ENCODE results near the gene DNER.
"Not testable (repeated sequence)": the region's sequence is repeated elsewhere in the genome, so short reads cannot be mapped to it uniquely, and the experiment has no call there.

Gene DNER

GRCh38 chr2:229715895-229716507, 1.6 kb upstream of the DNER start:
- DNase-seq: no peak

GRCh38 chr2:229714736-229715541, 584 bp upstream of the DNER start:
- no peak for DNase-seq

- no peak for DNase-seq
Measured at GRCh38 chr2:229713371-229714079, 830 bp downstream of the DNER start.

- DNase-seq: no peak
Measured at GRCh38 chr2:229712136-229712535, 2.2 kb downstream of the DNER start.

GRCh38 chr2:229708335-229708734, 6.0 kb downstream of the DNER start:
- no peak for DNase-seq

GRCh38 chr2:229703909-229704630, 10.3 kb downstream of the DNER start:
- no peak for DNase-seq

- no peak for DNase-seq
Measured at GRCh38 chr2:229701716-229702115, 12.6 kb downstream of the DNER start.

GRCh38 chr2:229701062-229701461, 13.3 kb downstream of the DNER start:
- DNase-seq: no peak

GRCh38 chr2:229695961-229696360, 18.4 kb downstream of the DNER start:
- no peak for DNase-seq

GRCh38 chr2:229693845-229694244, 20.5 kb downstream of the DNER start:
- not testable (repeated sequence) for DNase-seq

- no peak for DNase-seq
Measured at GRCh38 chr2:229691631-229692030, 22.7 kb downstream of the DNER start.

- no peak for DNase-seq
Measured at GRCh38 chr2:229689307-229689839, 25.0 kb downstream of the DNER start.

- no peak for DNase-seq
Measured at GRCh38 chr2:229688141-229688540, 26.2 kb downstream of the DNER start.

- DNase-seq: no peak
Measured at GRCh38 chr2:229686122-229686919, 28.0 kb downstream of the DNER start.

- no peak for DNase-seq
Measured at GRCh38 chr2:229684942-229685562, 29.3 kb downstream of the DNER start.

GRCh38 chr2:229679393-229680125, 34.8 kb downstream of the DNER start:
- DNase-seq: no peak

- DNase-seq: no peak
Measured at GRCh38 chr2:229675569-229675968, 38.8 kb downstream of the DNER start.

GRCh38 chr2:229674830-229675530, 39.4 kb downstream of the DNER start:
- no peak for DNase-seq

GRCh38 chr2:229673676-229674075, 40.7 kb downstream of the DNER start:
- no peak for DNase-seq

GRCh38 chr2:229672021-229672420, 42.3 kb downstream of the DNER start:
- DNase-seq: no peak
